Measurements from ENCODE around the gene LY6G6C. TPM values are rescaled to one million over a fixed set of nuclear protein-coding genes. Genes with fewer than 3 reads are reported as not detected.

Gene LY6G6C
- total RNA-seq, 1 donor from 2014 or later: 0.28 TPM

- Mint-ChIP-seq H3K9me3 (ENCODE audit: unreplicated experiment) (no peaks in the 10 kb centered on the region), H3K4me3 (ENCODE audit: unreplicated experiment) (peak overlapping the region; percentile 100), H3K27me3 (ENCODE audit: unreplicated experiment) (peaks cover 20% of the 10 kb centered on the region), H3K27ac (ENCODE audit: unreplicated experiment) (peak overlapping the region; percentile 100), H3K4me1 (ENCODE audit: unreplicated experiment) (peaks cover 47% of the 10 kb centered on the region), H3K36me3 (ENCODE audit: low read depth, unreplicated experiment) (peaks cover 18% of the 10 kb centered on the region)
- peak; percentile 55 for DNase-seq (ENCODE audit: low spot score)
- no peak for TF ChIP-seq CTCF (IDR thresholded peaks at IDR 0.05; ENCODE audit: unreplicated experiment)
Measured at GRCh38 chr6:31737315-31737990, 15.9 kb upstream of the LY6G6C start.

GRCh38 chr6:31736768-31737314, 15.3 kb upstream of the LY6G6C start:
- Mint-ChIP-seq H3K4me3 (ENCODE audit: unreplicated experiment) (peak overlapping the region; percentile 100), H3K9me3 (ENCODE audit: unreplicated experiment) (no peaks in the 10 kb centered on the region), H3K27ac (ENCODE audit: unreplicated experiment) (peak overlapping the region; percentile 100), H3K4me1 (ENCODE audit: unreplicated experiment) (peaks cover 51% of the 10 kb centered on the region), H3K36me3 (ENCODE audit: low read depth, unreplicated experiment) (peaks cover 23% of the 10 kb centered on the region), H3K27me3 (ENCODE audit: unreplicated experiment) (peaks cover 20% of the 10 kb centered on the region)
- no peak for TF ChIP-seq CTCF (IDR thresholded peaks at IDR 0.05; ENCODE audit: unreplicated experiment)
- DNase-seq (ENCODE audit: low spot score): no peak

- Mint-ChIP-seq H3K36me3 (ENCODE audit: low read depth, unreplicated experiment) (peaks cover 27% of the 10 kb centered on the region), H3K27me3 (ENCODE audit: unreplicated experiment) (peaks cover 20% of the 10 kb centered on the region), H3K4me1 (ENCODE audit: unreplicated experiment) (peaks cover 53% of the 10 kb centered on the region), H3K27ac (ENCODE audit: unreplicated experiment) (peak within 1 kb of the TSS; percentile 100), H3K9me3 (ENCODE audit: unreplicated experiment) (no peaks in the 10 kb centered on the region), H3K4me3 (ENCODE audit: unreplicated experiment) (peak within 1 kb of the TSS; percentile 100)
- DNase-seq (ENCODE audit: low spot score): peak; percentile 73
- no peak for TF ChIP-seq CTCF (IDR thresholded peaks at IDR 0.05; ENCODE audit: unreplicated experiment)
Measured at GRCh38 chr6:31736021-31736767, 14.6 kb upstream of the LY6G6C start, which contains the start of gene CLIC1. Gene CLIC1 (minus strand): TSS chr6:31736530. CDS start chr6:31736300, 230 bp downstream.

GRCh38 chr6:31734821-31735406, 13.4 kb upstream of the LY6G6C start:
- peak; percentile 38 for DNase-seq (ENCODE audit: low spot score)
- Mint-ChIP-seq H3K36me3 (ENCODE audit: low read depth, unreplicated experiment) (peaks cover 27% of the 10 kb centered on the region), H3K4me1 (ENCODE audit: unreplicated experiment) (peaks cover 58% of the 10 kb centered on the region)

More at GRCh38 chr6:31734821-31735406, 13.4 kb upstream of the LY6G6C start:
- H3K27ac Mint-ChIP-seq (ENCODE audit: unreplicated experiment): peak overlapping the region; percentile 100
- H3K4me3 Mint-ChIP-seq (ENCODE audit: unreplicated experiment): peak overlapping the region; percentile 100
- H3K27me3 Mint-ChIP-seq (ENCODE audit: unreplicated experiment): peaks cover 22% of the 10 kb centered on the region
- TF ChIP-seq CTCF (IDR thresholded peaks at IDR 0.05; ENCODE audit: unreplicated experiment): no peak
- no peaks in the 10 kb centered on the region for H3K9me3 Mint-ChIP-seq (ENCODE audit: unreplicated experiment)
